H1 (cell line): ENCODE data around the gene RER1. TPM values are rescaled to one million over a fixed set of nuclear protein-coding genes. Genes with fewer than 3 reads are reported as not detected.
A peak's percentile ranks its signal among the peaks of the same experiment; 100 is the strongest.

ENCODE experiments used
- CTCF ChIA-PET: fragments of 300-600 bp; sonication (Branson Sonifier 250); formaldehyde crosslinking; loops from one replicate; lab custom pipeline; 2021; ENCODE audit not compliant: partially characterized antibody; lab: Charles Lee
- POLR2A ChIA-PET: fragments of 300-600 bp; sonication (Branson Sonifier 250); formaldehyde crosslinking; loops from one replicate; lab custom pipeline; 2021; ENCODE audit warnings: inconsistent platforms; ENCODE audit not compliant: partially characterized antibody; lab: Charles Lee
- DNase-seq, 2 experiments: peaks; one replicate each; pipeline versions ENCODE4 v3.0.0 to v3.0.0-alpha.2; 2010 to 2022; ENCODE audit warnings: low spot score in 2 of 2, low read depth in 1 of 2, mixed read lengths in 1 of 2
- FAIRE-seq: peaks from 2 replicates; lab custom pipeline; 2011; peaks lifted over from hg19 to GRCh38; lab: Jason Lieb, UNC
- H2AFZ ChIP-seq: 2 replicates; pipeline ENCODE4 v1.8.1; 2012; ENCODE audit warnings: low read length, inconsistent platforms
- H2AK5ac ChIP-seq: 2 replicates; pipeline ENCODE4 v1.6.1; 2013; ENCODE audit warnings: low read depth, low read length
- H2BK120ac ChIP-seq: replicated peaks from 2 replicates; pipeline ENCODE3; 2013; ENCODE audit warnings: low read depth, low read length, inconsistent platforms
- H2BK12ac ChIP-seq: 2 replicates; pipeline ENCODE4 v1.6.1; 2013; ENCODE audit warnings: low read depth, low read length
- H2BK15ac ChIP-seq: 2 replicates; pipeline ENCODE4 v1.6.1; 2013; ENCODE audit warnings: low read length
- H2BK20ac ChIP-seq: 2 replicates; pipeline ENCODE4 v1.6.1; 2013; ENCODE audit warnings: low read length
- H2BK5ac ChIP-seq: 2 replicates; pipeline ENCODE4 v1.6.1; 2013; ENCODE audit warnings: low read depth, low read length
- H3K14ac ChIP-seq: 2 replicates; pipeline ENCODE4 v1.6.1; 2013; ENCODE audit warnings: inconsistent platforms; ENCODE audit not compliant: insufficient read length
- H3K18ac ChIP-seq: 2 replicates; pipeline ENCODE4 v1.6.1; 2013; ENCODE audit warnings: low read length; ENCODE audit errors: extremely low read depth
- H3K23ac ChIP-seq: 2 replicates; pipeline ENCODE4 v1.6.1; 2013; ENCODE audit warnings: inconsistent platforms; ENCODE audit not compliant: insufficient read length
- H3K23me2 ChIP-seq: 2 replicates; pipeline ENCODE4 v1.6.1; 2013; ENCODE audit warnings: low read depth, low read length
- H3K27ac ChIP-seq: 2 replicates; pipeline ENCODE4 v1.6.1; 2011; ENCODE audit warnings: low read depth, low read length, inconsistent platforms
- H3K27me3 ChIP-seq, 4 experiments: replicated peaks in 1 of 4; 1 replicate in 1 of 4; 2 replicates in 3 of 4; pipeline versions ENCODE4 v1.6.1 to v1.8.1; 2011 to 2013; ENCODE audit warnings: low read length in 3 of 4, mild to moderate bottlenecking in 3 of 4, inconsistent platforms in 2 of 4, mixed read lengths in 2 of 4, moderate library complexity in 1 of 4; ENCODE audit not compliant: control insufficient read depth in 3 of 4, insufficient read depth in 3 of 4; ENCODE audit errors: extremely low read depth in 1 of 4
- H3K36me3 ChIP-seq, 4 experiments: 2 replicates each; pipeline versions ENCODE4 v1.6.1 to v1.8.1; 2011 to 2013; ENCODE audit warnings: mild to moderate bottlenecking in 4 of 4, low read length in 3 of 4, moderate library complexity in 2 of 4, control low read depth in 1 of 4, inconsistent platforms in 1 of 4; ENCODE audit not compliant: insufficient read depth in 4 of 4, control insufficient read depth in 2 of 4
- H3K4ac ChIP-seq: replicated peaks from 2 replicates; pipeline ENCODE3; 2013; ENCODE audit warnings: low read length, low read depth, mixed read lengths, inconsistent platforms; ENCODE audit not compliant: insufficient read length
- H3K4me1 ChIP-seq, 4 experiments: replicated peaks in 1 of 4; 1 replicate in 1 of 4; 2 replicates in 3 of 4; pipeline versions ENCODE4 v1.6.1 to v1.8.1; 2011 to 2013; ENCODE audit warnings: low read length in 3 of 4, inconsistent platforms in 2 of 4, mixed read lengths in 1 of 4; ENCODE audit not compliant: insufficient read depth in 4 of 4, control insufficient read depth in 3 of 4
- H3K4me2 ChIP-seq, 2 experiments: 2 replicates each; pipeline versions ENCODE4 v1.6.1 to v1.8.1; 2011 to 2013; ENCODE audit warnings: low read depth in 2 of 2, low read length in 2 of 2, control low read depth in 1 of 2, inconsistent platforms in 1 of 2, mild to moderate bottlenecking in 1 of 2; ENCODE audit not compliant: insufficient read depth in 1 of 2
- H3K4me3 ChIP-seq, 4 experiments: fragments of 200-600, 300-600 bp in 1 of 4; sonication (generic), shearing (Covaris generic), sonication (Bioruptor Twin) in 1 of 4; 2 replicates each; pipeline versions ENCODE4 v1.5.1 to v1.8.1; 2011 to 2016; ENCODE audit warnings: low read length in 4 of 4, low read depth in 3 of 4, control low read depth in 2 of 4, inconsistent platforms in 2 of 4, mild to moderate bottlenecking in 2 of 4, mixed read lengths in 1 of 4, moderate library complexity in 1 of 4; ENCODE audit not compliant: insufficient read depth in 2 of 4; ENCODE audit errors: extremely low read depth in 1 of 4
- H3K56ac ChIP-seq: replicated peaks from 2 replicates; pipeline ENCODE3; 2013; ENCODE audit warnings: low read depth, mild to moderate bottlenecking, mixed read lengths, low read length, inconsistent platforms; ENCODE audit not compliant: insufficient read length
- H3K79me1 ChIP-seq: 2 replicates; pipeline ENCODE4 v1.6.1; 2013; ENCODE audit warnings: low read depth, low read length, control low read depth
- H3K79me2 ChIP-seq, 2 experiments: 2 replicates each; pipeline versions ENCODE4 v1.6.1 to v1.8.1; 2012 to 2013; ENCODE audit warnings: low read length in 2 of 2, mild to moderate bottlenecking in 2 of 2, inconsistent platforms in 1 of 2; ENCODE audit not compliant: insufficient read depth in 2 of 2, control insufficient read depth in 1 of 2
- H3K9ac ChIP-seq, 4 experiments: replicated peaks in 1 of 4; 1 replicate in 1 of 4; 2 replicates in 3 of 4; pipeline versions ENCODE4 v1.6.1 to v1.8.1; 2011 to 2013; ENCODE audit warnings: low read depth in 3 of 4, low read length in 3 of 4, control low read depth in 2 of 4, mild to moderate bottlenecking in 2 of 4, moderate library complexity in 2 of 4, inconsistent platforms in 1 of 4; ENCODE audit errors: extremely low read depth in 1 of 4
- H3K9me3 ChIP-seq, 2 experiments: 2 replicates each; pipeline versions ENCODE4 v1.6.1 to v1.8.1; 2012 to 2013; ENCODE audit warnings: mild to moderate bottlenecking in 2 of 2, moderate library complexity in 2 of 2, control low read depth in 1 of 2, inconsistent platforms in 1 of 2, low read depth in 1 of 2, low read length in 1 of 2, mixed read lengths in 1 of 2; ENCODE audit not compliant: insufficient read depth in 2 of 2
- H4K20me1 ChIP-seq, 2 experiments: replicated peaks in 1 of 2; 2 replicates each; pipeline versions ENCODE3 to v1.8.1; 2011 to 2013; ENCODE audit warnings: inconsistent platforms in 2 of 2, low read length in 2 of 2, mild to moderate bottlenecking in 1 of 2; ENCODE audit not compliant: insufficient read depth in 2 of 2, control insufficient read depth in 1 of 2
- H4K5ac ChIP-seq: 2 replicates; pipeline ENCODE4 v1.6.1; 2013; ENCODE audit warnings: low read length, low read depth, mixed read lengths, inconsistent platforms; ENCODE audit not compliant: insufficient read length
- H4K8ac ChIP-seq: 2 replicates; pipeline ENCODE4 v1.8.0; 2013; ENCODE audit warnings: mild to moderate bottlenecking, moderate library complexity, low read length, inconsistent platforms; ENCODE audit not compliant: insufficient read depth; ENCODE audit errors: extremely low read depth
- H4K91ac ChIP-seq: replicated peaks from 2 replicates; pipeline ENCODE3; 2013; ENCODE audit warnings: low read length, mixed read lengths, inconsistent platforms; ENCODE audit not compliant: insufficient read length
- BACH1 ChIP-seq: IDR thresholded peaks from 2 replicates; pipeline ENCODE4 v1.6.1; 2012; ENCODE audit warnings: low read length, improper control_type of control experiment
- BRCA1 ChIP-seq: IDR thresholded peaks from 2 replicates; pipeline ENCODE4 v1.6.1; 2012; ENCODE audit warnings: low read depth, low read length, improper control_type of control experiment
- CBX5 ChIP-seq: fragments of 300-800, 300-1000 bp; sonication (generic); IDR thresholded peaks from 2 replicates; pipeline ENCODE4 v1.7.1; 2016; ENCODE audit warnings: antibody characterized with exemption, low read length, low read depth
- CBX8 ChIP-seq: fragments of 300-800, 300-1000 bp; sonication (generic); IDR thresholded peaks from 2 replicates; pipeline ENCODE4 v1.7.1; 2016; ENCODE audit warnings: low read depth, low read length, borderline replicate concordance
- EGR1 ChIP-seq: IDR thresholded peaks from 2 replicates; pipeline ENCODE4 v1.6.1; 2011; ENCODE audit warnings: low read depth, low read length, borderline replicate concordance
- KDM5A ChIP-seq: fragments of 200-600 bp; IDR thresholded peaks from 2 replicates; pipeline ENCODE4 v1.7.1; 2012; ENCODE audit warnings: mild to moderate bottlenecking, low read length, inconsistent platforms, mixed read lengths
- POU5F1 ChIP-seq: IDR thresholded peaks from 2 replicates; pipeline ENCODE4 v1.6.1; 2011; ENCODE audit warnings: low read depth, mild to moderate bottlenecking, low read length, moderate library complexity
- SIRT6 ChIP-seq: IDR thresholded peaks from one replicate; pipeline ENCODE4 v1.7.1; 2012; ENCODE audit warnings: low read length, inconsistent platforms
- SP1 ChIP-seq: IDR thresholded peaks from 2 replicates; pipeline ENCODE4 v1.6.1; 2011; ENCODE audit warnings: low read depth, low read length
- TAF7 ChIP-seq: optimal IDR thresholded peaks from 2 replicates; pipeline ENCODE3; 2011; ENCODE audit warnings: low read depth, mild to moderate bottlenecking, inconsistent platforms, low read length, moderate library complexity, borderline replicate concordance
- WGBS, 2 experiments: shearing (Covaris generic) in 1 of 2; methylation state at CpG; one replicate each; pipeline versions ENCODE4 v1.1.6 to v1.1.7; 2013 to 2015; ENCODE audit warnings: low lambda C conversion rate in 2 of 2, mixed read lengths in 2 of 2, inconsistent platforms in 1 of 2, low coverage in 1 of 2, missing lambda C conversion rate in 1 of 2; ENCODE audit not compliant: insufficient replicate concordance in 2 of 2, insufficient coverage in 1 of 2, insufficient read length in 1 of 2; ENCODE audit errors: extremely low coverage in 1 of 2, missing lambda C conversion rate in 1 of 2; 5-methylcytosine and 5-hydroxymethylcytosine counted together
- polyA plus RNA-seq, 7 experiments: library from polyadenylated mRNA; depleted of rRNA in 3 of 7; stranded (reverse) in 5 of 7; unstranded in 2 of 7; fragments of >200 nt in 5 of 7; fragments of 200-250 nt in 2 of 7; gene quantifications; 1 replicate in 5 of 7; 2 replicates in 1 of 7; 4 replicates in 1 of 7; pipeline versions ENCODE4 v1.2.1 to v1.2.3, GENCODE V29; 2011 to 2013; ENCODE audit warnings: missing spikeins in 2 of 7, mixed read lengths in 2 of 7
- total RNA-seq: library from RNA; stranded (reverse); fragmentation: NEBNext Ultra II Directional; extraction: Animal tissue kit (Norgen Biotek cat#: 25700); gene quantifications from 2 replicates; pipeline ENCODE4 v1.2.1, GENCODE V29; 2021
- TF ChIP-seq, protein P1 (sequence below): IDR thresholded peaks from 2 replicates; pipeline ENCODE4 v1.6.1; 2012; ENCODE audit warnings: low read length, inconsistent platforms

The RER1 gene
- total and polyA plus RNA-seq, 2 of the 8 experiments (the other 6 are each of a cell fraction or from before 2014, with no cell fraction given), result 102 to 134 TPM

DNA sequence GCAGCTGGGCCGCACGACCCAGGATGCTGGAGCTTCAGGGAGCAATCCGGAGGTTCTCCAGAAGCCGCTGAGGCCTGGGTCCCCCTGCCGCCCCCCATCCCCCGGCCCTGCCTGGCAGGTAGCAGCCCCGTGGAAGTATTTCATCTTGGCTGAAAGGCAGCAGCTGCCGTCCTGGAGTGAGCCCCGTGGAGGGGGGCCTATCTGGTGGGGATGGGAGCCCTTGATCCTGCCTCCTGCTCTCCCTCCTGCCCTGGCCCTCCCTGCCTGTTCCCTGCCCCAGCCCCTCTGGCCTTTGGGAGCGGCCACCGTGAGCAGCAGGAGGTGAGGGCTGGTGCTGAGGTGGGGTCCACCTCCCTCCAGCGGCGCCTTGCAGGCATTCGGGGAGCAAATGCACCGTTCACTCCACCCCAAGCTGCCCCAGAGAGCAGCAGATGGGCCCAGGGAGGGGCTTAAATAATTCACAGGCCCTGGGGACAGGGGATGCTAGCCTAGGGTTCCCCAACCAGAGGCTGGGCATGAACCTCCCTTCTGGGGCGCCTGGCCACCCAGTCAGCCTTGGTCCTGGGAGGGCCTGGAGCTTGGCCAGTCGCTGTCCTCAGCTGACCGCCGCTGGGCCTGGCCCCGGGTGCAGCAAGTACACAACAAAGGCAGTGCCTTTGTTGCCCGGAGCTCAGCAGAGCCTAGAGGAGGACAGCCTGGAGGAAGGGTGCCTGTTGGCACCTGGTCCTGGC, 60.7 kb downstream of the RER1 start:
- Histone ChIP-seq H3K4me3 (no peak overlapping the region), H4K8ac (peak overlapping the region; percentile 68), H3K36me3 (no peaks in the 10 kb centered on the region), H3K9ac (no peak overlapping the region), H3K56ac (no peak overlapping the region), H3K23me2 (no peaks in the 10 kb centered on the region), H2BK20ac (no peak overlapping the region), H3K18ac (no peak overlapping the region; the same call in 1 of the 2 replicates), H3K27ac (no peak overlapping the region), H2BK12ac (no peak overlapping the region), H3K9me3 (no peaks in the 10 kb centered on the region), H2AFZ (no peak overlapping the region), H4K91ac (no peak overlapping the region), H2BK120ac (no peak overlapping the region), H3K4ac (no peak overlapping the region), H4K20me1 (peaks cover 0 to 1% of the 10 kb centered on the region in 2 experiments), H3K23ac (no peak overlapping the region), H4K5ac (no peak overlapping the region), H3K79me2 (no peaks in the 10 kb centered on the region), H3K14ac (no peak overlapping the region), H2AK5ac (no peak overlapping the region), H3K4me2 (no peak overlapping the region), H2BK15ac (no peak overlapping the region), H3K79me1 (no peaks in the 10 kb centered on the region), H2BK5ac (no peak overlapping the region), H3K27me3 (no peaks in the 10 kb centered on the region; a peak in 1 of 7 replicates), H3K4me1 (peaks cover 0 to 12% (median 4%) of the 10 kb centered on the region in 4 experiments; a peak in 4 of 7 replicates)
- ChIA-PET POLR2A (interaction anchor here (0.9 kb wide), 1 partner anchor 33 kb away, joined by 3 read pairs; no protein-coding TSS in a partner anchor), CTCF (interaction anchor here (0.6 to 1.4 kb wide), 6 partner anchors 8 to 1166 kb away, joined by 3 to 4 read pairs (median 3); no protein-coding TSS in a partner anchor)
- no peak for FAIRE-seq
- no peak for DNase-seq
- 90% methylated on average over 9 of the region's 21 CpGs; no CpG with 5 or more reads in 1 of the 2 experiments for WGBS, 2 experiments
- TF ChIP-seq SIRT6 (no peak), POU5F1 (no peak), SP1 (no peak), BACH1 (no peak), BRCA1 (no peak), CBX5 (no peak), EGR1 (no peak), TAF7 (no peak), CBX8 (no peak), KDM5A (no peak)
- TF ChIP-seq, protein P1, sequence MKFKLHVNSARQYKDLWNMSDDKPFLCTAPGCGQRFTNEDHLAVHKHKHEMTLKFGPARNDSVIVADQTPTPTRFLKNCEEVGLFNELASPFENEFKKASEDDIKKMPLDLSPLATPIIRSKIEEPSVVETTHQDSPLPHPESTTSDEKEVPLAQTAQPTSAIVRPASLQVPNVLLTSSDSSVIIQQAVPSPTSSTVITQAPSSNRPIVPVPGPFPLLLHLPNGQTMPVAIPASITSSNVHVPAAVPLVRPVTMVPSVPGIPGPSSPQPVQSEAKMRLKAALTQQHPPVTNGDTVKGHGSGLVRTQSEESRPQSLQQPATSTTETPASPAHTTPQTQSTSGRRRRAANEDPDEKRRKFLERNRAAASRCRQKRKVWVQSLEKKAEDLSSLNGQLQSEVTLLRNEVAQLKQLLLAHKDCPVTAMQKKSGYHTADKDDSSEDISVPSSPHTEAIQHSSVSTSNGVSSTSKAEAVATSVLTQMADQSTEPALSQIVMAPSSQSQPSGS, result no peak
